HEK293T (cell line): ENCODE measurements around the gene HMX3.

Experiments
- CTCF ChIA-PET: fragments of 350-600 bp; formaldehyde crosslinking; extraction: SDS; loops from one replicate; lab custom pipeline; 2021; ENCODE audit warnings: antibody characterized with exemption, inconsistent platforms; lab: Yijun Ruan, JAX
- POLR2A ChIA-PET: fragments of 350-600 bp; formaldehyde crosslinking; extraction: SDS; loops from one replicate; lab custom pipeline; 2020; ENCODE audit warnings: antibody characterized with exemption, inconsistent platforms; lab: Yijun Ruan, JAX
- DNase-seq: peaks from one replicate; pipeline ENCODE4 v3.0.0; 2012; ENCODE audit warnings: mixed read lengths; ENCODE audit errors: extremely low spot score
- ARNT ChIP-seq: fragments of 450-650 bp; IDR thresholded peaks from 2 replicates; pipeline ENCODE4 v1.6.1; 2017; ENCODE audit warnings: mild to moderate bottlenecking
- BHLHE40 ChIP-seq: fragments of 450-650 bp; IDR thresholded peaks from 2 replicates; pipeline ENCODE4 v1.6.1; 2016; ENCODE audit warnings: mild to moderate bottlenecking, moderate library complexity, borderline replicate concordance
- CTBP1 ChIP-seq: fragments of 450-650 bp; IDR thresholded peaks from 2 replicates; pipeline ENCODE4 v1.6.1; 2016; ENCODE audit warnings: borderline replicate concordance
- ELF4 ChIP-seq: fragments of 450-650 bp; IDR thresholded peaks from 2 replicates; pipeline ENCODE4 v1.6.1; 2017; ENCODE audit warnings: antibody characterized with exemption
- FOXA1 ChIP-seq: fragments of 450-650 bp; IDR thresholded peaks from 2 replicates; pipeline ENCODE4 v1.6.1; 2016; ENCODE audit warnings: mild to moderate bottlenecking
- FOXK2 ChIP-seq: fragments of 450-650 bp; IDR thresholded peaks from 2 replicates; pipeline ENCODE4 v1.6.1; 2016; ENCODE audit warnings: mild to moderate bottlenecking
- FOXM1 ChIP-seq: fragments of 450-650 bp; IDR thresholded peaks from 2 replicates; pipeline ENCODE4 v1.6.1; 2017; ENCODE audit warnings: mild to moderate bottlenecking, borderline replicate concordance
- HDGF ChIP-seq: fragments of 450-650 bp; IDR thresholded peaks from 2 replicates; pipeline ENCODE4 v1.6.1; 2017; ENCODE audit warnings: antibody characterized with exemption, borderline replicate concordance
- L3MBTL2 ChIP-seq: fragments of 450-650 bp; conservative IDR thresholded peaks from 2 replicates; pipeline ENCODE4 v1.6.1; 2016; ENCODE audit warnings: mild to moderate bottlenecking
- LEF1 ChIP-seq: fragments of 450-650 bp; IDR thresholded peaks from 2 replicates; pipeline ENCODE4 v1.6.1; 2017; ENCODE audit warnings: mild to moderate bottlenecking, borderline replicate concordance
- NFRKB ChIP-seq: fragments of 450-650 bp; IDR thresholded peaks from 2 replicates; pipeline ENCODE4 v1.6.1; 2016; ENCODE audit warnings: mild to moderate bottlenecking, moderate library complexity
- SP1 ChIP-seq: fragments of 450-650 bp; IDR thresholded peaks from 2 replicates; pipeline ENCODE4 v1.6.1; 2017
- SUZ12 ChIP-seq: fragments of 450-650 bp; IDR thresholded peaks from 2 replicates; pipeline ENCODE4 v1.6.1; 2016; ENCODE audit warnings: mild to moderate bottlenecking
- TARDBP ChIP-seq: fragments of 450-650 bp; IDR thresholded peaks from 2 replicates; pipeline ENCODE4 v1.6.1; 2016
- ZNF384 ChIP-seq: fragments of 450-650 bp; IDR thresholded peaks from 2 replicates; pipeline ENCODE4 v1.6.1; 2016
- TF ChIP-seq, protein P1 (sequence below): fragments of 450-650 bp; IDR thresholded peaks from 2 replicates; pipeline ENCODE4 v1.6.1; 2016

The HMX3 gene

DNA sequence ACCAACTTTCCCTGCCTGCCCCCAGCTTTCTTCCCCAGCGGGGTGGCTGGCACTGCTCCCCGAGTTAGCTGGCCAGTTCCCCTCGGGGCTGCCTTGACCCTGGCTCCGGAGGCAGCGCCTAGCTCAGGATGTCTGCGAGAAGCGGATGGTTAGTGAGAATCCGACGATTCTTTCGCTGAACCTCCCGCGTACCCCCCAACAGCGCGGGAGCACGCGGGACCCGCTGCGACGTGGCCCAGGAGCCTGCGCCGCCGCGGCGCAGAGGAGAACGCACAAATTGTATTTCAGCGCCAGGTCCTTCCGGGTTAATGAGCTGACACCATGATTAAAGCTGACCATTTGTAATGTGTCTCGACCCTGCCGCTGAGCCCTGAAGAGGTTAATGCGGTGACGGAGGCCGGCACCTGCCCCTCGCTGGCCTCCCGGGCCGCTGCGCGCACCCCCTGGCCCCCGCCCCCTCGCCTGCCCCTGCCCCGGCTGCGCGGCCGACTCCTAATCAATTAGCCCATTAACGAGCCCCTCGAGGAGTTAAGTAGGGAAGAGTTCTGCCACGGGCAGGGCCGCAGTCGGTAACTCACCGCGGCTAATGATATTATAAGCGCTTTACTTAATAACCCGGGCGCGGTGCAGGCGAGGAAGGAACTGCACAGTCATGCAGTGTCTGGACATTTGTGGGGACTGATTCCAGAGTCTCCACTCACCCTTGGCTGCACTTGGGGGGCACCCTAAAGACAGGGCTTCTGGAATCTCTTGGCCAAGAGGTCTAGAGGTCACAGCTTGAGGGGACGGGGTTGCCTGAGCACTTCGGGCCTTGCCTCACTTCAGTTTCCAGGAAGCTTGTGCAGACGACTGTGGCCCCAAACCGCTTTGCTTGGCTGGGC lies 10.5 kb downstream of the HMX3 start:
- no peak for DNase-seq
- TF ChIP-seq NFRKB (no peak), CTBP1 (no peak), ARNT (no peak), FOXK2 (no peak), FOXA1 (no peak), SP1 (no peak), L3MBTL2 (no peak), HDGF (no peak), ELF4 (no peak), FOXM1 (no peak), SUZ12 (no peak), ZNF384 (no peak), BHLHE40 (no peak), LEF1 (no peak), TARDBP (no peak)
- TF ChIP-seq, protein P1, sequence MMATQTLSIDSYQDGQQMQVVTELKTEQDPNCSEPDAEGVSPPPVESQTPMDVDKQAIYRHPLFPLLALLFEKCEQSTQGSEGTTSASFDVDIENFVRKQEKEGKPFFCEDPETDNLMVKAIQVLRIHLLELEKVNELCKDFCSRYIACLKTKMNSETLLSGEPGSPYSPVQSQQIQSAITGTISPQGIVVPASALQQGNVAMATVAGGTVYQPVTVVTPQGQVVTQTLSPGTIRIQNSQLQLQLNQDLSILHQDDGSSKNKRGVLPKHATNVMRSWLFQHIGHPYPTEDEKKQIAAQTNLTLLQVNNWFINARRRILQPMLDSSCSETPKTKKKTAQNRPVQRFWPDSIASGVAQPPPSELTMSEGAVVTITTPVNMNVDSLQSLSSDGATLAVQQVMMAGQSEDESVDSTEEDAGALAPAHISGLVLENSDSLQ, result no peak
- ChIA-PET POLR2A (interaction anchor here (3.5 kb wide), 1 partner anchor 8 kb away, joined by 22 read pairs; the partner anchor contains the start of gene BUB3), CTCF (no interaction called here)

DNA sequence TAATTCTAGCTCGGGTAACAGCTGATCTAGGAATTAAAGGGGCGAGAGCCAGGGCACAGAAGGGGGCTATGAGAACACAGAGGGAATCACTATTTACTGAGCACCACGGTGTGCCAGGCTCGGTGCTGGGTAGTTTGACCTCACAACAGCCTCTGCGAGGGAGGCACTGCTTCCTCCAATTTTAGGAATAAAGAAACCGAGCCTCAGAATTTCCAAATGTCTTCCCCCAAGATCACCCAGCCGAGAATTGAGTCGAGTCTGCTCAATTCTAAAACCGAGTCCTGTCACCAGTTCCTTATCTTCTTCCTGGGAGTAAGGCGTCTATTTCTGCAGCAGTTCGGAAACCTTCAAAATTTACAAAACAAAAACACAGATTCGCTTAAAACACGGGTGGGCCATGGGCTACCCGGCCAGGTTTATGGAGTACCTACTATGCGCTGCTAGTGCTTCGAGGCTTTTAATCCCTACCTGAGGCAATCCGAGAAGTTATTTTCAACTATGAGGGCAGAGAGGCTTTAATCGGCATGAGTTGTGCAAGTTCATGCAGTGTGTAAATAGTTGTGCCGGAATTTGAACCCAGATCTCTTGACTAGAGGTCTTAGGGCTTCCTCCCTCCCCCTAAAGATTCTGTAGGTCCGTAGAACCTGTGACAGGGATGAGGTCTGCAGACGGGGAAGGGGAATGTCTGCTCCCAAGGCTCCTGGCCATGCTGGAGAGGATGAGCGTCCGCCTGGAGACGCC lies 11.3 kb downstream of the HMX3 start:
- no peak for TF ChIP-seq ARNT
- TF ChIP-seq, protein P1, result no peak
- POLR2A ChIA-PET, result no interaction called here
- no peak for DNase-seq
- CTCF ChIA-PET, result no interaction called here

DNA sequence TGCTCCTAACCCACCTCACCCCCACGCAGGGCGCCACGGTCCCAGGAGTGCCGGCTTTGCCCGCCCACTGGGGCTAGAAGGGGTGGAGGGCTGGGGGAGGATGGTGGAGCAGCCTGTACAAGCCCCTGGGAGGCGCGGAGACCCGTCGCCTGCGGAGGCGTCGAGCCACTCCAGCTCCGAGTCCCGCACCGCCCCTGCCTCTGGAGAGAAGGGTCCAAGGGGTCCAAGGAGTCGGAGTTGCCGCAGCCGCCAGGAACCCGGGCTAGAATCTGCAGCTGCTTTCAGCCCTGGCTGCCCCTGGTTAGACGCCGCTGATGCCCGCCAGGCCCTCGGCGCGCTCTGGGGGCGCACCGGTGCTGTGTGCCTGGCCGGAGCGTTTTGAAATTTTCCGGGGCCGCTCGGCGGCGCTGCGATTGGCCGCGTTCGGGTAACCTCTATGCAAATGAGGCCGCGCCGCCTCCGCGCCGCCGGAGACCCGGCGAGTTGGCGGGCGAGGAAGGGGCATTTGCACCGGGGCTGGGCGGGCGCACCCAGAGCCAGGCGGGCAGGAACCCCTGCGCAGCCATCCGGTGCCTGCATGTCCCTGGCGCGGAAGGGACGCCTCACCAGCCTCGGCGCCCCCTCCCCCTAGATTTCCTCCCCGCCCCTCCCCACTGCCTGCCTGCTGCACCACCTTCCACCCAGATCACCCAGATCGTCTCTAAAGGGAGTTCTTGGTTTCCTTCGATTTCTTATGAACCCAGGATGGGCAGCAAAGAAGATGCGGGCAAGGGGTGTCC lies 12.1 kb downstream of the HMX3 start, which contains the start of gene HMX2:
HMX2 (plus strand) TSS at position 502 of the 779 bp plus-strand sequence; CDS start at position 745, 243 bp downstream.
- ChIA-PET POLR2A (no interaction called here), CTCF (no interaction called here)
- DNase-seq, result peak; percentile 48
- TF ChIP-seq L3MBTL2 (peak; percentile 68), ARNT (no peak)

DNA sequence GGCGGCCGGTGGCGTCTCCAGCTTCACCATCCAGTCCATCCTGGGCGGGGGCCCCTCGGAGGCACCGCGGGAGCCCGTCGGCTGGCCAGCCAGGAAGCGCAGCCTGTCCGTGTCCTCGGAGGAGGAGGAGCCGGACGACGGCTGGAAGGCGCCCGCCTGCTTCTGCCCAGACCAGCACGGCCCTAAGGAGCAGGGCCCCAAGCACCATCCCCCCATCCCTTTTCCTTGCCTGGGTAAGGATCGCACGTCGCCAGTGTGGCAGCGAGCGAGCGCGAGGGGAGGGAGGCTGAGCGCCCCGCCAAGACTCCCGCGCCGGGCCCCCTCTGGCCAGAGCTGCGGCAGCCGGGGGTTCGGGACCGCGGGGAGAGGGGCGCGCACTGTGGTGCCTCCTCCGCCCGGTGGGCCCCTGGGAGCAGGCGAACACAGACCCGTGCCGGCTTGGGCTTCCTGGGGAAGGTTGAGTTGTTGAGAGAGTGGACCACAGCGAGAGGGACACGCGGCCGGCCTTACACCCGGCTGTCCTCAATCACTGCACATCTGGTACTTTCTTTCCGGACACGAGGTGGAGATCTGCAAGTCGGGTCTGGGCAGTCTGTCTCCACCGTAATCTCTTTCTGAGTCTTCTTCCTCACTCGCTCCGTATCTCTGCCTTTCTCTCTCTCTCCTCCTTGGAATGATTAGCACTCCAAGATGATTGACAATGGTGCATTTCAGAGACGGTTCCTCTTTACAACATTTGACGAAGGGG lies 12.8 kb downstream of the HMX3 start:
- no peak for DNase-seq
- POLR2A ChIA-PET, result no interaction called here
- CTCF ChIA-PET, result no interaction called here
- TF ChIP-seq HDGF (no peak), ARNT (no peak), L3MBTL2 (no peak), FOXM1 (no peak), SP1 (no peak), LEF1 (no peak), FOXK2 (no peak), ELF4 (no peak), SUZ12 (no peak), NFRKB (no peak), CTBP1 (no peak), BHLHE40 (no peak), FOXA1 (no peak), ZNF384 (no peak), TARDBP (no peak)
- TF ChIP-seq, protein P1, result no peak

DNA sequence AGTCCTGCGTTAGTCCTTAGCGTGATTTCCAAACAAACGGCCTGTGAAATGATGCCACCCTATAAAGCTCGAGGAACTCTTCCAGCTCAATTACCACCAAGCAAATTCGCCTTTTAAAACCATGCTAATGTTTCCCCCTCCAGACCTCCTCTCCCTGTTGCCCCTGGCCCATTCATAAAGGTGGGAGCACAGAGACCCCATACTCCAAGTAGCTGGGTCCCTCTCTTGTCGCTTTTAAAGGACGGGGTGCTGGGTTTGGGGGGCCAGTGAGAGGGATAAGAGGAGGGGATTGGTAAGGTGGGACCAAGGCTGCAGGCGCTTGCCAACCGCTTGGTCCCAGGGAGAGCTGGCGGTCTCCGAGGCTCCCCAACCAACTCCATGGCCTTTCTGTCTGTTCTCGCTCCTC lies 13.4 kb downstream of the HMX3 start:
- ChIA-PET CTCF (interaction anchor here (0.6 kb wide), 1 partner anchor 16 kb away, joined by 3 read pairs; no protein-coding TSS in a partner anchor), POLR2A (no interaction called here)
- no peak for DNase-seq
- TF ChIP-seq CTBP1 (no peak), SP1 (no peak), ZNF384 (no peak), BHLHE40 (no peak)
- TF ChIP-seq, protein P1, result no peak
